WI38 (cell line): ENCODE data around the gene VAPA.

Experiments used
- H3K4me3 ChIP-seq: 2 replicates; pipeline ENCODE4 v1.5.1; 2011; ENCODE audit warnings: low read depth, mild to moderate bottlenecking, control low read depth, low read length
- TF ChIP-seq, protein P1 (sequence below): IDR thresholded peaks from 2 replicates; pipeline ENCODE4 v1.5.1; 2012; ENCODE audit warnings: low read depth, mild to moderate bottlenecking, control low read depth, low read length

The VAPA gene, protein sequence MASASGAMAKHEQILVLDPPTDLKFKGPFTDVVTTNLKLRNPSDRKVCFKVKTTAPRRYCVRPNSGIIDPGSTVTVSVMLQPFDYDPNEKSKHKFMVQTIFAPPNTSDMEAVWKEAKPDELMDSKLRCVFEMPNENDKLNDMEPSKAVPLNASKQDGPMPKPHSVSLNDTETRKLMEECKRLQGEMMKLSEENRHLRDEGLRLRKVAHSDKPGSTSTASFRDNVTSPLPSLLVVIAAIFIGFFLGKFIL

DNA sequence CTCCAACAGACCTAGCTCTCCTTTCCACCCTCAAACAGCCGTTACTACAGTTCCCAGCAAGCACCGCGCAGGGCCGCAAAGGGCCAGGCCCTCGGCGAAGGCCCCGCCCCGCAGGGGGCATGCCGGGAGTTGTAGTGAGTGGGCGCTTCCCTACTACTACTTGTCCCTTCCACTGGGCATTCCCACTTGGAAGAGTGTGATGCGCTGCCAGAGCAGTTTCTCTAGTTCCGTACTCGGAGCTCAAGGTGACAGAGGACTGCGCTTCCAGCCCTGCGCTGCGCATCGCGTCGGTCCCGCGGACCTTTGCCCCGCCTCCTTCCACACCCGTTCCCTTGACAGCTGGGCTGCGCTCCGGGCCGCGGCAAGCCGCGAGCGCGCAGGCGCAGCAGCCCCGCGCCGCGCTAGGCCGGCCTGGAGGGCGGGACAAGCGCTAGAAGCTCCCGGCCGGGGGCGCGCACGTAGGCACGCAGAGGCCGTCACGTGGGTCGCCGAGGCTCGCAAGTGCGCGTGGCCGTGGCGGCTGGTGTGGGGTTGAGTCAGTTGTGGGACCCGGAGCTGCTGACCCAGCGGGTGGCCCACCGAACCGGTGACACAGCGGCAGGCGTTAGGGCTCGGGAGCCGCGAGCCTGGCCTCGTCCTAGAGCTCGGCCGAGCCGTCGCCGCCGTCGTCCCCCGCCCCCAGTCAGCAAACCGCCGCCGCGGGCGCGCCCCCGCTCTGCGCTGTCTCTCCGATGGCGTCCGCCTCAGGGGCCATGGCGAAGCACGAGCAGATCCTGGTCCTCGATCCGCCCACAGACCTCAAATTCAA, at the start of gene VAPA:
TSS of gene VAPA (plus strand) at position 491 of the 808 bp plus-strand sequence. CDS start at position 732, 241 bp downstream.
- H3K4me3 ChIP-seq, result peak within 1 kb of the TSS; percentile 85
- TF ChIP-seq, protein P1, sequence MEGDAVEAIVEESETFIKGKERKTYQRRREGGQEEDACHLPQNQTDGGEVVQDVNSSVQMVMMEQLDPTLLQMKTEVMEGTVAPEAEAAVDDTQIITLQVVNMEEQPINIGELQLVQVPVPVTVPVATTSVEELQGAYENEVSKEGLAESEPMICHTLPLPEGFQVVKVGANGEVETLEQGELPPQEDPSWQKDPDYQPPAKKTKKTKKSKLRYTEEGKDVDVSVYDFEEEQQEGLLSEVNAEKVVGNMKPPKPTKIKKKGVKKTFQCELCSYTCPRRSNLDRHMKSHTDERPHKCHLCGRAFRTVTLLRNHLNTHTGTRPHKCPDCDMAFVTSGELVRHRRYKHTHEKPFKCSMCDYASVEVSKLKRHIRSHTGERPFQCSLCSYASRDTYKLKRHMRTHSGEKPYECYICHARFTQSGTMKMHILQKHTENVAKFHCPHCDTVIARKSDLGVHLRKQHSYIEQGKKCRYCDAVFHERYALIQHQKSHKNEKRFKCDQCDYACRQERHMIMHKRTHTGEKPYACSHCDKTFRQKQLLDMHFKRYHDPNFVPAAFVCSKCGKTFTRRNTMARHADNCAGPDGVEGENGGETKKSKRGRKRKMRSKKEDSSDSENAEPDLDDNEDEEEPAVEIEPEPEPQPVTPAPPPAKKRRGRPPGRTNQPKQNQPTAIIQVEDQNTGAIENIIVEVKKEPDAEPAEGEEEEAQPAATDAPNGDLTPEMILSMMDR, result no peak

DNA sequence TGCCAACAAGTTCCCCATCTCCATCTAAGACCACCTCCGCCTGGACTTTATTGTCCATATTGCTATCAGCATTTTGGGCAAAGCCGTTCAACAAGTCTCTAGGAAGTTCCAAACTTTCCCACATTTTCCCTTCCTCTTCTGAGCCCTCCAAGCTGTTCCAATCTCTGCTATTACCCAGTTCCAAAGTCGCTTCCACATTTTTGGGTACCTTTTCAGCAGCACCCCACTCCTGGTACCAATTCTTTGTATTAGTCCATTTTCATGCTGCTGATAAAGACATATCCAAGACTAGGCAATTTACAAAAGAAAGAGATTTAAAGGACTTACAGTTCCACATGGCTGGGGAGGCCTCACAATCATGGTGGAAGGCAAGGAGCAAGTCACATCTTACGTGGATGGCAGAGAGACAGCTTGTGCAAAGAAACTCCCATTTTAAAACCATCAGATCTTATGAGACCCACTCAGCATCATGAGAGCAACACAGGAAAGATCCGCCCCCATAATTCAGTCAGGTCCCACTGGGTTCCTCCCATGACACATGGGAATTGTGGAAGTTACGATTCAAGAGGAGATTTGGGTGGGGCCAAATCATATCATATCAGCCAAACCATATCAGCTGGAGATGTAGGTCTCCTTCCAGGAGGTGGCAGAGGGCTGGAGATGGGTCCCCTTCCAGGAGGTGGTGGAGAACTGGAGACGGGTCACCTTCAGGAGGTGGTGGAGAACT, 47.9 kb upstream of the VAPA start:
- H3K4me3 ChIP-seq, result no peak overlapping the region
- TF ChIP-seq, protein P1, result no peak

DNA sequence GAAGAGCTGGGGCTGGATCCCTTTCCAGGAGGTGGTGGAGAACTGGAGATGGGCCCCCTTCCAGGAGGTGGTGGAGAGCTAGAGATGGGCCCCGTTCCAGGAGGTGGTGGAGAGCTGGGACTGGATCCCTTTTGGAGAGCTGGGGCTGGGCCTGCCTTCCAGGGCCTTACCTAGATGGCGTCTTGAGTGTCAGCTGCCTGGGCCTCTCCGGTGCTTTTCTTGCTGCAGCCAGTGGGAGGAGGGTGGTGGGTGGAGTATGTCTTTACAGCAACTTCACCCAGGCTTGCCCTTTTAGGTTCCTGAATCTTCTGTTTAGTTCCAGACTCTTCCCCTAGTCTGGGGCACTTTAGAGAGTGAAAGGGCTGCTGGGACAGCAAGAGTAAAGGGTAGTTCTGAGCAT, 47.2 kb upstream of the VAPA start:
- TF ChIP-seq, protein P1, result no peak
- H3K4me3 ChIP-seq, result no peak overlapping the region

DNA sequence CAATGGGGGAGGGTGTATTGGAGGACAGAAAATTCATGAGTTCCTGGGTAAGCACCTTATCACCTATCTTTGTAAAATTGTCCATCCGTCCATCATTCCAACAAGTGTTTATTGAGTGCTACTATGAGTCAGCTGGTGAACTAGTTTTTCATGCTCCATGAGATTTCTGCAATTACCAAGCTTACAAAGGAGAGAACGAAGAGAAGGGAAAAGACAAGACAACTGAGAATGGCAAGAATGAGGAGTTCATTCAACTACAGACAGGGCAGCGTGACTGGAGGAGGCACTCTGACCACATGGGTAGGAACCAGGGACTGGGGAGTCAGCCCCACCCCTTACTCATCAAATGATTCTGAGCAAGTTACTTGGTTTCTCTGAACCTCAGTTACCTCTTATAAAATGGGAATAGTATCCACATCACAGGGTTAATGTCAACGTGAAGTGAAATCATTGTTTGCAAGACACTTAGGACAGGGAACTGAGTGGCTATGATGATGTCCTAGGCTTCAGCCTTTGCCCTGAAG, 46.7 kb upstream of the VAPA start:
- no peak overlapping the region for H3K4me3 ChIP-seq
- TF ChIP-seq, protein P1, result no peak

DNA sequence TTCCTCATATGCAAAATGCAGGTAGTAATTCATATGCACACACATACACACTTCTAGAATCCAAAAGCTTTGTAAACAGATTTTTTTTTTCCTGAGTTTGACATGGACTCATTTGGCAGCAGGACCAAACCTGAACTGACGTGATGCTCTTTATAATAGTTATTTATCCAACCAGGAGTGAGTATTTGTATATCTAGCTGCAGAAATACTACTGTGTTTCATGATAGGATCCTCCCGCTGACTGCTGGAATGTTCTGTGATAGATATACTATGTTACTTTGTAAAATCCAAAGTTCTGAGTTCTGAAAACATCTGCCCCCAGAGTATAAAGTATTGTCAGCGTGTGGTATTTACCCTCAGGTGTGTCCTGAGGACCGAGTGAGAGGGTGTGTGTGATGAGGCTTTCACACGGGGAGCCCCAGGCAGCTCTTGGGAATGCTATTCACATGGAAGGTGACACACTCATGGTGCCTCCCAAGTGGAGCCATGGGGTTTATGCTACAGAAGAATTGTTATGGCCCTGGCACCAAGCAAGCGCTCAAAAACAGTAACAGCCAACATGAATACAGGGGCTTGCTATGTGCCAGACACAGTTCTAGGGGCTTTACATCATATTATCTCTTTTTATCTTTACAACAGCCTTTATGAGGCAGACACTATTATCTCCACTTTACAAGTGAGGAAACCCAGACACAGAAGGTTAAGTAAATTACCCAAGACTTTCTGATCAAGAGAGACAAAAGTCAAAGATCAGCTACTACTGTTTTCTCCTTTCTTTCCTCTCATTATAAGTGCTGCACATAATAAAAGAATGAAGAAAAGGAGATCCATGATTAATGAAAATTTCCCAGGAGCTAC, 44.7 kb upstream of the VAPA start:
- H3K4me3 ChIP-seq, result no peak overlapping the region
- TF ChIP-seq, protein P1, result no peak

DNA sequence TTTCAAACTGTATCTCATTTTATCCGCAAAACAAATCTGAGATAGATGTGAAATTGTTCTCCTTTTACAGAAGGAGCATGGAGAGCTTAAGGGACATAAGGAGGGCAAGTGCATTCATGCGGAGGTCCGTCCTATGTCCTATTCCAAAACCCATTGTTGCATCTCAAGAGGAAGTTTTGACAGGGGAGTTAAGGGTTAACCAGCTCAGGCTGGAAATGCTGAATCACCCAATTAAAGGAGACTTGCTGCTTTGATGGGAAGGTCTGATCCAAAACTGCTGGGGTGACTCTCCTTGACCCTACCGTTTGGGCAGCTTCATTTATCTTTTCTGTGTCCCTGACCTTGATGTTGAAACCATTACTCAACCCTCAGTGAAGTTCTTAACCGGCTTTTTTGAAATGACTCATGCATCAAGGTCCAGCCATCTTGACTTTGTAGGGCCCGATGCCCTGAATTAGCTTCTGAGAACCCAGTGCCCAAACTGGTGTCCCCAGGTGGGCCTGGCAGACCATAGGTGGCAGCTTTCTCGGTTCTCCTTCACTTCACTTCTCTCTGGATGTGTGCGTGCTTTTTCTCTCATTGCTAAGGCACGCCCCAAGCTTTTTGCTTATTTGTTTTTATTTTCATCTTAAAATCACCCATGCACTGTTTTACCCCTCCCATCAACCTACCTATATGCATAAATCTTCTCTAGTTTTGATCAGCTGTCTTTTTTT, 43.9 kb upstream of the VAPA start:
- TF ChIP-seq, protein P1, result no peak
- no peak overlapping the region for H3K4me3 ChIP-seq
